Midbrain (tissue), 1 donor: ENCODE measurements around the gene SPATA9.
"Not testable (repeated sequence)": the region's sequence is repeated elsewhere in the genome, so short reads cannot be mapped to it uniquely, and the experiment has no call there.

Source experiments
- DNase-seq: peaks from one replicate; lab custom pipeline; 2025; lab: John Stamatoyannopoulos, UW

SPATA9 gene

DNA sequence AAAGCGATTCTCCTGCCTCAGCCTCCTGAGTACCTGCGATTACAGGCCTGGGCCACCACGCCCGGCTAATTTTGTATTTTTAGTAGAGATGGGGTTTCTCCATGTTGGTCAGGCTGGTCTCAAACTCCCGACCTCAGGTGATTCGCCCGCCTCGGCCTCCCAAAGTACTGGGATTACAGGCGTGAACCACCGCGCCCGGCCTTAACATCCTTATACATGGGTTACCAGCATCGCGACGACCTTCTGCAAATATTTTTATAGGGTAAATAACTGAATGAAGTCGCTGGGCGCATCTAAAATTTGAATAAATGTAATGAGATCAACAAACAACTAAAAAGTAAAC lies 36.6 kb downstream of the SPATA9 start:
- DNase-seq = not testable (repeated sequence)

- DNase-seq = peak; percentile 68
Observed at GRCh38 chr5:95644351-95645042, 38.3 kb downstream of the SPATA9 start.

DNA sequence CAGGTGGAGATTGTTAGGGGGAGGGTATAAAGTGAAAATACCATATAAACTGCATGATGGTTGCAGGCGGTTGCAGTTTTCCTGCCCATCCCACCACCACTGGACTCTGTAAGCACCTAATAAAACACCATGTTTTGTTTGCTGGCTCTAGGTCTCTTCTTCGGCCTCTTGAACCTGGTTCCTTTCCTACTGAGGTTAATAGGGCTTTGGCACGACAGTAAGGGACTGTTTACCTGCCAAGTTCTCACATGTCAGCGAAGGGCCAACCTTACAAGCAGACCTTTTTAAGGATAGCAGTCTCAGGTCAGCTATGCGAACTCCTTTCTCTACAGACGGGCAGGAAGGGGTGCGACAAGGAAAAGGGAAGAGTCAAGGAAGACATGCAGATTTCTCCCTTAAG lies 39.6 kb downstream of the SPATA9 start:
- DNase-seq = no peak

- DNase-seq = no peak
Observed at GRCh38 chr5:95641741-95642220, 41.0 kb downstream of the SPATA9 start.

DNA sequence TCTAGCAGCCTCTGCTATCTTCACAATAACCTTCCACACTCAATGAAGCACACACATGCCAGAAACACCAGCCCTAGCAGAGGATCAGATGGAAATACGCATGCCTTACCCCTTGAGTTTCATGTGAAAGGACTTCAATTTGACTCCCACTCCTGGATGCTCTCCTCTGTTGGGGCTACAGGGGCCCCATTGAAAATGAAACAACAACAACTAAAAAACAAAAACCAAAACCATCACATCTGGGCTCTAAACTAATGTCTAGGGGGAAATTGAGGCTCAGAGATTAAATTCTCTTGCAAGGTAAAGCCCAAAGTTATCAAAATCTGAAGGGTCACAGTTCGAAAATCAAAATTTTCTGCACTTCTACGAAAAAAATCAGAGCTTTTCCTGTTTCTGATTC lies 44.2 kb downstream of the SPATA9 start:
- no peak for DNase-seq

GRCh38 chr5:95634081-95634480 lies 48.7 kb downstream of the SPATA9 start:
- DNase-seq = no peak

- no peak for DNase-seq
Observed at GRCh38 chr5:95633671-95634070, 49.1 kb downstream of the SPATA9 start.

DNA sequence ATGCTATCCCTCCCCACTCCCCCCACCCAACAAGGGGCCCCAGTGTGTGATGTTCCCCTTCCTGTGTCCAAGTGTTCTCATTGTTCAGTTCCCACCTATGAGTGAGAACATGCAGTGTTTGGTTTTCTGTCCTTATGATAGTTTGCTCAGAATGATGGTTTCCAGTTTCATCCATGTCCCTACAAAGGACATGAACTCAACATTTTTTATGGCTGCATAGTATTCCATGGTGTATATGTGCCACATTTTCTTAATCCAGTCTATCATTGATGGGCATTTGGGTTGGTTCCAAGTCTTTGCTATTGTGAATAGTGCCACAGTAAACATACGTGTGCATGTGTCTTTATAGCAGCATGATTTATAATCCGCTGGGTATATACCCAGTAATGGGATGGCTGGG lies 49.8 kb downstream of the SPATA9 start:
- not testable (repeated sequence) for DNase-seq

GRCh38 chr5:95631991-95632675 lies 50.7 kb downstream of the SPATA9 start:
- no peak for DNase-seq

DNA sequence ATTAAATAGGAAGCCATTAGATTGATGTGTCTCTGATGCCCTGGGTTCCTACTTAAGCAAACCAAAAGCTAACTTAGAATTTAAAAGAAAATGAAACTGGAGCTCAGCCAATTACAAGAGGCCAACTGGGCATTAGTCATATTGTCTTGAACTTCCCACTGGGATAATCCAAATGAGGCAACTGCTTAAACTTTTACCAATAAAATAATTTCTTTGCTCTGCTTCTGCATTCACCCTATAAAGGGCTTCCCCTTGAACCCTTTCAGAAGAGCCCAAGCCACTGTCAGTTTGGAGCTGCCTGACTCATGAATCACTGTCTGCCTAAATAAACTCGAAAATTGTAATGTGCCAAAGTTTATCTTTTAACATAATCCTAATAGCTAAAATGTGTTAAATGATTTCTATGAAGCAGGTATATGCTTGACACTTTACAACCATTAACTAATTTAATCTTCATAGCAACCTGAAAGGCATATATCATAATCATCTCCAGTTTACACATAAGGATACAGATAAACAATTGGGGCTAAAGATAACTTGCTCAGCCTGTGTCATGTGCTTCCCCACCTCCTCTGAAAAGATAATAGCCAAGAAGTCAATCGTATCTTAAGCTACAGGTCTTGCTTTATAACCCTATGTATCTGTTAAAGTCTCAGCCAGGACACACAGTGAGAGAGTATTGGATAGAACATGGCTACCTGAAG lies 51.4 kb downstream of the SPATA9 start:
- no peak for DNase-seq

DNA sequence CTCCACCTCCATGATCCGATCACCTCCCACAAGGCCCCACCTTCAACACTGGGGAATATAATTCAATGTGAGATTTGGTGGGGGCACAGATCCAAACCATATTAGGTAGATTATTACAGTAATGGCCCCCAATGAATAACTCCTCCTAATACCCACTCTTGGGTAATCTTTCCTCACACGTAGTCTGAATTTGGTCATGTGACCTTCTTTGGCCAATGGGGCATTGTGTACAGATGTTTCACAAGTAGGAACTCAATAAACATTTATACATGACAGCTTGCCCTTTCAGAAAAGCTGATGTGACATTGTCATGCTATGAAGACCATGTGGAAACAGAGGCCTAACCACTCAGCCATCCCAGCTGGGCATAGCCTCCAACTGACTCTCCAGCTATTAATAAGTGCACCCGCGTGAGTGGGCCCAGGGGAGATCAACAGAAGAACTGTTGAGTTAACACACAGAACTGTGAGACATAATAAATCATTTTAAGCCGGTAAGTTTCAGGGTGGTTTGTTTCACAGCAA lies 52.3 kb downstream of the SPATA9 start:
- no peak for DNase-seq

- no peak for DNase-seq
Observed at GRCh38 chr5:95628933-95629332, 53.9 kb downstream of the SPATA9 start.

GRCh38 chr5:95627971-95628810 lies 54.6 kb downstream of the SPATA9 start:
- no peak for DNase-seq

- no peak for DNase-seq
Observed at GRCh38 chr5:95626701-95627100, 56.1 kb downstream of the SPATA9 start.

DNA sequence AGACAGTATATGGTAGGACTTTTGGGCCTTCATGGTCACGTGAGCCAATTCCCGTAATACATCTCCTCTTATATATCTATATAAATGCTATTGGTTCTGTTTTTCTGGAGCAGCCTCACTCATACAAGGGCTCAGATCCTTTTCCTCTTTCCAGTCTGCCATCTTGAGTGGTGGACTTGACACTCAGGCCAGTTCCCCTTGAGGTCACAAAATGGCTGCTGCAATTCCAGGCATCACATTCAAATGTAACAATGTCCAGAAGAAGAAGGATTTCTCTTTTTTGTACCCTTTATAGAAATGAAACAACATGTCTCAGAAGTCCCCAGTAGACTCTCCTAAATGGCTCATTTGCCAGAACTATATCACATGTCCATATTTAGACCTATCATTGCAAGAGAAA lies 58.4 kb downstream of the SPATA9 start:
- DNase-seq = no peak

DNA sequence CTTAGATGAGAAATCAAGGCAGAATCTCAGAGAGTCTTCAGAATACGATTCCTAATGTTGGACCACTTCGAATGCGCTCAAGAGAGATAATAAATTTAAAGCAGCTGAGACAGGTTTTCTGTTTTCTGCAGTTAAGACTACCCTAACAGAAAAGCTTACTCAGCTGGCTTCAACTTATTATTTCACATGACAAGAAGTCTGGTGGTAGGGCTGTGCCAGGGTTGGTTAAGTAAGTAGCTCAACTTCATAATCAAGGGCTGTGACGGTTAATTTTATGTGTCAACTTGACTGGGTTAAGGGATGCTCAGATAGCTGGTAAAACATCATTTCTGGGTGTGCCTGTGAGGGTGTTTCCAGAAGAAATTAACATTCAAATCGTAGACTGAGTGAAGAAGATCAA lies 59.1 kb downstream of the SPATA9 start:
- no peak for DNase-seq

- DNase-seq = no peak
Observed at GRCh38 chr5:95621839-95622629, 60.8 kb downstream of the SPATA9 start.

- DNase-seq = no peak
Observed at GRCh38 chr5:95620870-95621838, 61.6 kb downstream of the SPATA9 start.

DNA sequence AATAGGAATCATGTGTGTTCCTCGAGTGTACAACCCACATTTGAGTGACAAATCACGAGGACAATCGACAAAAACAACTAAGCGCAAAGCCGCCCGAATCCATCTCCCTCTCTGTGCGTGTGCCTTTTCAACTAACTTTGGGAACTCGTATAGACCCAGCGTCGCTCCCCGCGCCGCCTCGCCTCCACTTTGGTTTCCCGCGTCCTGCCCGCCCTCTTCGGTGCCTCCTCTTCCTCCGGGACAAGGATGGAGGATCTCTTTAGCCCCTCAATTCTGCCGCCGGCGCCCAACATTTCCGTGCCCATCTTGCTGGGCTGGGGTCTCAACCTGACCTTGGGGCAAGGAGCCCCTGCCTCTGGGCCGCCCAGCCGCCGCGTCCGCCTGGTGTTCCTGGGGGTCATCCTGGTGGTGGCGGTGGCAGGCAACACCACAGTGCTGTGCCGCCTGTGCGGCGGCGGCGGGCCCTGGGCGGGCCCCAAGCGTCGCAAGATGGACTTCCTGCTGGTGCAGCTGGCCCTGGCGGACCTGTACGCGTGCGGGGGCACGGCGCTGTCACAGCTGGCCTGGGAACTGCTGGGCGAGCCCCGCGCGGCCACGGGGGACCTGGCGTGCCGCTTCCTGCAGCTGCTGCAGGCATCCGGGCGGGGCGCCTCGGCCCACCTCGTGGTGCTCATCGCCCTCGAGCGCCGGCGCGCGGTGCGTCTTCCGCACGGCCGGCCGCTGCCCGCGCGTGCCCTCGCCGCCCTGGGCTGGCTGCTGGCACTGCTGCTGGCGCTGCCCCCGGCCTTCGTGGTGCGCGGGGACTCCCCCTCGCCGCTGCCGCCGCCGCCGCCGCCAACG lies 62.5 kb downstream of the SPATA9 start, which contains the start of gene GPR150:
GPR150 (plus strand) TSS at position 58 of the 840 bp plus-strand sequence; CDS start at position 247, 189 bp downstream.
- no peak for DNase-seq
